HG03558 (cell line): Measurements from ENCODE around the gene NHSL1.

Experiments
- ATAC-seq: cut with Tn5 transposase; IDR thresholded peaks from one replicate; pipeline ENCODE4 v1.9.1; 2021; ENCODE audit warnings: moderate number of reproducible peaks; ENCODE audit not compliant: unreplicated experiment; ENCODE audit errors: extremely low read depth

NHSL1 gene

DNA sequence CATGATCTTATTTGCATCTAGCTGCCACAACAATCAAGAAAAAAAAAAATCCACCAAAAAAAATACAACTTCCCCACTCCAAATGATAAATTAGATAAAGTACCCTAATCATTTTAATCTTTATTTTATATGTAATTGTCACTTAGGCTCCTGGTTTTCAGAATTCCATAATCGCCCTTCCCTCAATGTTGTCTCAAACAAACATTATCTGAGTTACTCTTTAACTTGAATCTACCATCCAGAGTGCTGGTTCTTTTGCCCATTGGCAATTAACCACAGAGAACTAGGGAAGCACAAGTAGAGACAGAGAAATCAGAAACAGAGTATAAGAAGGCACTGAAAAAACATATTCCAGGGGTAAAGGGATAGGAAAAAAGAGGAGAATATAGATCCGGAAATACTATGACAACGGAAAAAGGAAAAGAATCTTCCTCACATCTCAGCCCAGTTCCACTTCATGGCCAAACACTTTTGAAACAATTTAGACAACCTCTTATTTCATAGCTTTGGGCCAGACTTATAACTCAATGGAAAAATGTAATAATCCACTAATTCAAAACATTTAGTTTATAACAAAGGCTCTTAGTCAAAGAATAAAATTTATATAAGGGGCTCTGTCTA is 861 bp upstream of the NHSL1 start:
- ATAC-seq: no peak

DNA sequence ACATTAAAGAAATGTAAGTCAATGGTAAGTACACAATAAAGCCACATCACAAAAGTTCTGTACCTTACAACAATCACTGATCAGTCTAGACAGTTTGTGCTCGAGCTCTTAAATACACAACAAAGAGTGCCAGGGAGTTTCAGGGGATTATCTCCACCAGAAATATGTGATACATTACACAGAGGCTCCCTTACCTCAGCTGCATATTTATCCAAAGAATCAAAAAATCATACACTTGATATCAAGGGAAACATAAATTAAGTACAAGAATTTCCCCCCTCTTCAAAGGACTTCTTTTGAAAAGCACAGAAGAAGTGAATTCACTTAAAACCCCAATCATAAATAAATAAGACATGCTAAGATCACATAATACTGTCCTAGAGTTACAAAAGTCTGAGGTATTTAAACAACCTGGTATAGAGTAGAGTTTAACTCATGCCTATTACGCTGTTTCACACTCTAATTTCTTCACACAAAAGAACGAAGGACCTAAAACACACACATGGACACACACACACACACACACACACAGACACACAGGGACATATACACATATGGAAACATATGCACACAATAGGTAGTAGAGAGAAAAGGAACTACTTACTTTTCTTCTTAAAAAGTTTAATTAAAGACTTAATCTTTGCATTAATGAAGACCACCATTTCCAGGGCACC is 528 bp downstream of the NHSL1 start:
- ATAC-seq: no peak

GRCh38 chr6:138497286-138497685 is 2.0 kb downstream of the NHSL1 start:
- no peak for ATAC-seq

- ATAC-seq: no peak
These were observed 5.0 kb downstream of the NHSL1 start for GRCh38 chr6:138494312-138494711.

- ATAC-seq: no peak
These were observed 5.9 kb downstream of the NHSL1 start for GRCh38 chr6:138493413-138493812.

- no peak for ATAC-seq
These were observed 6.4 kb downstream of the NHSL1 start for GRCh38 chr6:138492871-138493270.

- ATAC-seq: no peak
These were observed 7.2 kb downstream of the NHSL1 start for GRCh38 chr6:138492113-138492512.

GRCh38 chr6:138491017-138491416 is 8.3 kb downstream of the NHSL1 start:
- no peak for ATAC-seq

DNA sequence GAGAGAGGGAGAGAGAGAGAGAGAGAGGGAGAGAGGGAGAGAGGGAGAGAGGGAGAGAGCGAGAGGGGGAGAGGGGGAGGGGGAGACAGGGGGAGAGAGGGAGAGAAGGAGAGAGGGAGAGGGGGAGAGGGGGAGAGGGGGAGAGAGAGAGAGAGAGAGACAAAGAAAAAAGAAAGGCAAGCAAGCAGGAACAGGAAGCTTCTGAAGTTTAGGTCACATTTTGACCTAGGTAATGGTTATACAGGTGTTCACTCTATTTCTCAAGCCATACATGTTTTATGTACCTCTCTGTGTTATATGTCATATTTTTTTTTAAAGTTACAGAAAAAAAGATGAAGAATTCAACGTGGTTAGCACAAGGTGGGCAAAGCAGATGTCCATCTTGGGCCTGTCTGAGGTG is 9.4 kb downstream of the NHSL1 start:
- no peak for ATAC-seq

DNA sequence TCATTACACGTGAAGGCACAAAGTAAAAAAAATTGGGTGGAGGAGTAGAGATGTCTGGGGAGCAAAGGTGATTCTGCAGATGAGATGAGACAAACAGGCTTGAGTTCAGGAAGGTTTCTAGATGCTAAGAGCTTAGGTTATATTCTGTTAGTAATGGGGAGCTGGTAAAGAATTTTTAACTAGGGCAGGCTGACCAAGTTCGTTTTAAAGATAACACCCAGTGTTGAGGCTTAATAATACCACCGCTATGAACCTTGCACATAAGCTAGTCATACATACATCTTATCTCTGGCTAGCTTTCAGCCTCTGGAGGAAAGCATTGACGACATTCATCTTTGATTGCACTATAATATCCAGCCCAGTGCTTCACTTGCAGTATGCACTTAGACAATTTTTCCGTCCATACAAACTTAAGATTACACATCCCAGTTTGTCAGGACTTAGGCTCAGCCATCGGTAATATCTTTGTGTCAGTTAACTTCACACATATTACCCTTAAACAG is 12.1 kb downstream of the NHSL1 start:
- no peak for ATAC-seq

- no peak for ATAC-seq
These were observed 12.8 kb downstream of the NHSL1 start for GRCh38 chr6:138486249-138487101.

GRCh38 chr6:138485586-138486248 is 13.6 kb downstream of the NHSL1 start:
- no peak for ATAC-seq

DNA sequence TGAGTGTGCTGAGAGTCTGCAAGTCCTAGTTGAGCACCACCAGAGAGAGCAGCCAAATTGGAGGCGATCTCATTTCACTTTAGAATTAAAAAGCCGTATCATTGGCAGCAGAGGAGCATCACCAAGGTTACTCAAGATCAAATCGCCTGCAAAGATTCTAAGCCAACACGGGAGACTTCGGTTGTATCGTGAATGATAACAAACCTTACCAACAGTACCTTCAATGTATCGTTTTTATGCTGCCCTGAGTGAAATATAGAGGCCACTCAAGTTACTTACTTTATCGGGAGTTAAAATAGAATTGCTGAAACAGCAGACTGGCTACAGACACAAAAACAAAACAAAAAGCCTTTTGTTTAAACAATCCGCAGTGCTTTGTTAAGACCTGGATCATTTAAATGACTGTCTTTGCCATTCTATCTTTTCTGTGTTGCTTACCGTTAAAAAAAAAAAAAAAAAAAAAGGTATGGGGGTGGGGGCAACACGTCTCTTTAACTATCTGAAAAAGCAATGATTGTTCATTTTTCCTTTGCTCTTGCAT is 14.2 kb downstream of the NHSL1 start:
- no peak for ATAC-seq

GRCh38 chr6:138484018-138484731 is 15.1 kb downstream of the NHSL1 start:
- no peak for ATAC-seq

- ATAC-seq: no peak
These were observed 16.5 kb downstream of the NHSL1 start for GRCh38 chr6:138482816-138483215.

DNA sequence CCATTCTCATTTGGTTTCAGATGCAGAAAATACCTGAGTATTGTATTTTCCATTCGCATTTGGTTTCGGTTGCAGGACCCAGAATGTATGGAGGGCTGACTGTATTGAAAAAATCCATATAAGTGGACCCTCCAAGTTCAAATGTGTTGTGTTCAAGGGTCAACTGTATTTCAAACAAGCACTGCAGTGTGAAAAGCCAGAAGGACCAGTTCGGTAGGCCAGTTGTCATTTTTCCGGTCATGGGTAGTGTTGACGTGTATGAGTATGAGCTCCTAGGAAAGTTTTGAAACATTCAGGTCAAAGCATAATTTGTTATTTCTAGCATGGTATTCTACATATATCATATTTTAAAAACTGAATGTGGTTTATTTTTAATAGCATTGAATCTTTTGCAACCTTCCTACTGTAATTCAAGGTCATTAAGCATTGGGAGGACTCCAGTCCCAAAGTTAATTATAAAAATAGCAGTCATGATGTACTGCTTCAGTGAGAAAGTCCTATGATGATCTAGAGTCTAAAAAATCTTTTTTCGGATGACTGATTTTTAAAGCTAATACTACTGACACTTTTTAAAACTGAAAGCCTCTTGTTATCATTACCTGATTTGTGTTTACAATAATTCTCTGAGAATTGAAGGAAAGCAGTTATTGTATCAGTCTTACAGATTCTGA is 18.9 kb downstream of the NHSL1 start:
- ATAC-seq: no peak

DNA sequence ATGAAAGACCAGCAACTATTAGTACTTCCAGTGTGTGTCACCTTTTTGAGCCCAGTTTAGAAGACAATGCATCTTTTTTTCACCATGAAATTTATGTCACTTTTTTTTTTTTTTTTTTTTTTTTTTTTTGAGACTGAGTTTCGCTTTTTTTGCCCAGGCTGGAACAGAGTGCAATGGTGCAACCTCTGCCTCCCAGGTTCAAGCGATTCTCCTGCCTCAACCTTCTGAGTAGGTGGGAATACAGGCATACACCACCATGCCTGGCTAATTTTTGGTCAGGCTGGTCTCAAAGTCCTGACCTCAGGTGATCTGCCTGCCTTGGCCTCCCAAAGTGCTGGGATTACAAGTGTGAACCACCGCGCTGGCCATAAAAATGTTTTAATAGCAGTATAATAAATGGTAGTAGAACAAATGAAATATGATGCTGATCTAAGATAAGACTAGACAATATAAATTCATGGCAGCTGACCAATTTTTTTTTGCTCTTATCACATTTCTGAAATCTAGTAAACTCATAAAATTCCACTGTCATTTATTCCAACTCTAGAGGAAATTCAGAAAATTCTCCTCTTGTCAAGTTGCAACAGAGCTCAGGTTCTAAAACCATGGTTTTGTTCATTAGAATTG is 21.3 kb downstream of the NHSL1 start:
- no peak for ATAC-seq

DNA sequence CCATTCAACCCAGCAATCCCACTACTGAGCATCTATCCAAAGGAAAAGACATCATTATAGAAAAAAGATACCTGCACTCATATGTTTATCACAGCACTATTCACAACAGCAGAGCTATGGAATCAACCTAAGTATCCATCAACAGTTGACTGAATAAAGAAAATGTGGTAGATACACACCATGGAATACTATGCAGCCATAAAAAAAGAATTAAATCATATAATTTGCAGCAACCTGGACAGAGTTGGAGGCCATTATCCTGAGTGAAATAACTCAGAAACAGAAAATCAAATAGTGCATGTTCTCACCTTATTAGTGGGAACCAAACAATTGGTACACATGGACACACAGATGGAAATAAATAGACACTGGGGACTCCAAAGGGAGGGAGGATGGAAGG is 23.2 kb downstream of the NHSL1 start:
- ATAC-seq: no peak

DNA sequence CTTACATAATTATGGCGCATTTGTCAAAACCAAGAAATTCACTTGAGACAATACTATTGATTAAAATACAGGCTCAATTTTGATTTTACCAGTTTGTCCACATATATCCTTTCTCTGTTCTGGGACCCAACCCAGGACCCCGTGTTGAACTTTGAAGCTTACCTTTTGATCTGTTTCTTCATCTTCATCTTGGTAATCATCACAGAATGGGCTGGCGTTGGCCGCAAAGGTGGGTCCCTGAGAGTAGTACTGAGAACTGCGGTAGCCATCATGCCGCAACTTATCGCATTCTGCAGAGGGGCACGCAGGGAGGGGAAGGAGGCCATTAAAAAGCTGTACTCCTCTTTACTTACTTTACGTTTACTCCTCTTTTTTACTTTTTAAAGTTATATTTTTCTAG is 26.1 kb downstream of the NHSL1 start:
- no peak for ATAC-seq
